ENCODE results near the gene HSD17B12.

The HSD17B12 gene

GRCh38 chr11:43736502-43737200 is 56.1 kb downstream of the HSD17B12 start:
- H3K27ac ChIP-seq, result peak overlapping the region; percentile 39
- peak; percentile 23 for DNase-seq
- in situ Hi-C loops (cut with HindIII; ENCODE audit: low pct_ligation_motif_present, low sequenced_read_pairs), result no loop called here
- no peak for TF ChIP-seq CTCF (IDR thresholded peaks at IDR 0.05; ENCODE audit: low read depth, low read length, missing control alignments)
- no peaks in the 10 kb centered on the region for H3K36me3 ChIP-seq (replicated peaks)
- H3K27me3 ChIP-seq (replicated peaks), result no peaks in the 10 kb centered on the region
- H3K4me3 ChIP-seq (ENCODE audit: low read depth, low read length), result no peak overlapping the region

- no peak for TF ChIP-seq CTCF (IDR thresholded peaks at IDR 0.05; ENCODE audit: low read depth, low read length, missing control alignments)
- H3K4me3 ChIP-seq (ENCODE audit: low read depth, low read length), result no peak overlapping the region
- DNase-seq, result no peak
- H3K36me3 ChIP-seq (replicated peaks), result no peaks in the 10 kb centered on the region
- no peaks in the 10 kb centered on the region for H3K27me3 ChIP-seq (replicated peaks)
- in situ Hi-C loops (cut with HindIII; ENCODE audit: low pct_ligation_motif_present, low sequenced_read_pairs), result no loop called here
- H3K27ac ChIP-seq, result peak overlapping the region; percentile 39
Observed at GRCh38 chr11:43737201-43737590, 56.7 kb downstream of the HSD17B12 start.

GRCh38 chr11:43738600-43739409 is 58.3 kb downstream of the HSD17B12 start:
- no peak overlapping the region for H3K27ac ChIP-seq
- TF ChIP-seq CTCF (IDR thresholded peaks at IDR 0.05; ENCODE audit: low read depth, low read length, missing control alignments), result no peak
- H3K27me3 ChIP-seq (replicated peaks), result no peaks in the 10 kb centered on the region
- no peaks in the 10 kb centered on the region for H3K36me3 ChIP-seq (replicated peaks)
- H3K4me3 ChIP-seq (ENCODE audit: low read depth, low read length), result no peak overlapping the region
- peak; percentile 78 for DNase-seq
- in situ Hi-C loops (cut with HindIII; ENCODE audit: low pct_ligation_motif_present, low sequenced_read_pairs), result no loop called here

- Histone ChIP-seq H3K27me3 (replicated peaks) (no peaks in the 10 kb centered on the region), H3K4me3 (ENCODE audit: low read depth, low read length) (no peak overlapping the region), H3K27ac (no peak overlapping the region), H3K36me3 (replicated peaks) (no peaks in the 10 kb centered on the region)
- no peak for DNase-seq
- in situ Hi-C loops (cut with HindIII; ENCODE audit: low pct_ligation_motif_present, low sequenced_read_pairs), result no loop called here
- TF ChIP-seq CTCF (IDR thresholded peaks at IDR 0.05; ENCODE audit: low read depth, low read length, missing control alignments), result no peak
Observed at GRCh38 chr11:43746670-43747069, 66.1 kb downstream of the HSD17B12 start.

- Histone ChIP-seq H3K4me3 (ENCODE audit: low read depth, low read length) (no peak overlapping the region), H3K27me3 (replicated peaks) (no peaks in the 10 kb centered on the region), H3K27ac (no peak overlapping the region), H3K36me3 (replicated peaks) (no peaks in the 10 kb centered on the region)
- in situ Hi-C loops (cut with HindIII; ENCODE audit: low pct_ligation_motif_present, low sequenced_read_pairs), result no loop called here
- TF ChIP-seq CTCF (IDR thresholded peaks at IDR 0.05; ENCODE audit: low read depth, low read length, missing control alignments), result no peak
- no peak for DNase-seq
Observed at GRCh38 chr11:43747130-43747802, 66.7 kb downstream of the HSD17B12 start.
